ENCODE measurements around the gene ACIN1. TPM values are rescaled to one million over a fixed set of nuclear protein-coding genes. Genes with fewer than 3 reads are reported as not detected.

Gene ACIN1
- total RNA-seq, 1 donor from 2014 or later = 163 TPM

DNA sequence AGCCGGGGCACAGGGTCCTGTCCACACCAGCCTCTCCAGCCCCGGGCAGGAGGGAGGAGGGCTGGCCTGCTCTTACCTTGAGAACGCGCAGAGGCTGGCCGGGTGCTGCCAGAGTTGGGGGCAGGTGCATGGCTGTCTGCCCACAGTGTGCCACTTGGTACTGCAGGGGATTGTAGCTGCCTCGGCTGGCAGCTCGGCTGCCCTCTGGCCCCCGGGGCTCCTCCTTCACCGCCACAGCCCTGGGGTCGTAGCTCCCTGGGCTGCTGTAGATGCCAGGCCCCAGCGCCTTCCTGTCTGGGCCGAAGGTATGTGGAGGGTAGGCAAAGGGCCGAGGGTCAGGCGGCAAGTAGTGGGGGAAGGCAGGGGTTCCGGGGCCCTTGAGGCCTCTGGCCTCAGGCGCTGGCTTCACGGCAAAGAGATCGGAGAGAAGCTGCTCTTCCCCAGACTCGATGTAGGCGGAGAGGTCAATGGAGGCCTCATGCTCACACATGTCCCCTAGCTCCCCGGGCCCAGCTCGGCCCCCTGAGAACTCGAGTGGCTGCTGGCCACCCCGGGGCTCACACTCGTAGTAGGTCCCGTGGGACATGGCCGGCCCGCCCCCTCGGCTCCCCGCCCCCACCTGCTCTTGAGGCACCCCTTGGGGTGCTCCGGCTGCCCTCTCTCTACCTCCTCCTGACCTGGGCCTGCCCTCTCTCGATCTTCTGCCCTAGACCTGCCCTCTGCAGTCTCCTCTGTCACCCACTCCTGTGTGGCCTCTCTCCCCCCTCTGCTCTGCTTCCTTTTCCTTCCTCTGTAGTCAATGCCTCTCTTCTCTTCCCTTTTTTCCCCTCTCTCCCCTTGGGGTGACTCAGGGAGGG, 23.8 kb upstream of the ACIN1 start, which contains the start of gene CEBPE:
Gene CEBPE, minus strand, starts transcription at position 750 of the 857 bp plus-strand sequence. Its CDS starts 164 bp downstream, at position 586.
- Histone ChIP-seq H3K27ac (peak within 1 kb of the TSS; percentile 68), H3K9me3 (no peaks in the 10 kb centered on the region), H3K4me1 (peaks cover 32% of the 10 kb centered on the region), H3K36me3 (no peaks in the 10 kb centered on the region), H3K27me3 (ENCODE audit: low read depth) (no peaks in the 10 kb centered on the region), H3K4me3 (no peak within 1 kb of the TSS)
- no peak for ATAC-seq
- DNase-seq = no peak
- intact Hi-C loops (cut with DNase I) = no loop called here
- TF ChIP-seq, protein P1, sequence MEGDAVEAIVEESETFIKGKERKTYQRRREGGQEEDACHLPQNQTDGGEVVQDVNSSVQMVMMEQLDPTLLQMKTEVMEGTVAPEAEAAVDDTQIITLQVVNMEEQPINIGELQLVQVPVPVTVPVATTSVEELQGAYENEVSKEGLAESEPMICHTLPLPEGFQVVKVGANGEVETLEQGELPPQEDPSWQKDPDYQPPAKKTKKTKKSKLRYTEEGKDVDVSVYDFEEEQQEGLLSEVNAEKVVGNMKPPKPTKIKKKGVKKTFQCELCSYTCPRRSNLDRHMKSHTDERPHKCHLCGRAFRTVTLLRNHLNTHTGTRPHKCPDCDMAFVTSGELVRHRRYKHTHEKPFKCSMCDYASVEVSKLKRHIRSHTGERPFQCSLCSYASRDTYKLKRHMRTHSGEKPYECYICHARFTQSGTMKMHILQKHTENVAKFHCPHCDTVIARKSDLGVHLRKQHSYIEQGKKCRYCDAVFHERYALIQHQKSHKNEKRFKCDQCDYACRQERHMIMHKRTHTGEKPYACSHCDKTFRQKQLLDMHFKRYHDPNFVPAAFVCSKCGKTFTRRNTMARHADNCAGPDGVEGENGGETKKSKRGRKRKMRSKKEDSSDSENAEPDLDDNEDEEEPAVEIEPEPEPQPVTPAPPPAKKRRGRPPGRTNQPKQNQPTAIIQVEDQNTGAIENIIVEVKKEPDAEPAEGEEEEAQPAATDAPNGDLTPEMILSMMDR (IDR thresholded peaks at IDR 0.05) = no peak

DNA sequence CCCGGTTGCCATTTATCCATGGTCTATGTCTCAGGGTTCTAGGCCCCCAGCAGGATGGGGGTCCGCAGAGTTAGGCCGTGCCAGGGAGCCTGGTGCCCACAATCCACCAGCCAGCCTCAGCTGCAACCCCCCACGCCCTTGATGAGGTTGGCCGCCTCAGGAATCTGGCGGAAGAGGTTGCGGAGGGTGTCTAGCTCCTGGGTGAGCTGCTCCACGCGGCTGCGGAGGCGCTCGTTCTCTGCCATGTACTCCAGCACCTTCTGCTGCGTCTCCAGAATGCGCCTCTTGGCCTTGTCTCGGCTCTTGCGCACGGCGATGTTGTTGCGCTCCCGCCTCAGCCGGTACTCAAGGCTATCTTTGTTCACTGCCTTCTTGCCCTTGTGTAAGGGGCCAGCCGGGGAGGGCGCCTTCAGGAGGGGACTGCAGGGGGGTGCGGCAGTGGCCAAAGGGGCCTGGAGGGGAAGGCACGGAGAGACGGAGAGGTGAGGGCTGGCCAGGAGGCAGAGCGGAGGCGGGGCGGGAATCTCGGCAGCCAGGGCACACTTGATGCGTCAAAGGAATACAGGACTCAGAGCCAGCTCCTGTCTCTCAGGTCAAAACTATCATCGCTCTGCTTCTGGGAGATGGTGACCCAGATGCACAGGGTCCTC, 22.6 kb upstream of the ACIN1 start:
- ATAC-seq = no peak

DNA sequence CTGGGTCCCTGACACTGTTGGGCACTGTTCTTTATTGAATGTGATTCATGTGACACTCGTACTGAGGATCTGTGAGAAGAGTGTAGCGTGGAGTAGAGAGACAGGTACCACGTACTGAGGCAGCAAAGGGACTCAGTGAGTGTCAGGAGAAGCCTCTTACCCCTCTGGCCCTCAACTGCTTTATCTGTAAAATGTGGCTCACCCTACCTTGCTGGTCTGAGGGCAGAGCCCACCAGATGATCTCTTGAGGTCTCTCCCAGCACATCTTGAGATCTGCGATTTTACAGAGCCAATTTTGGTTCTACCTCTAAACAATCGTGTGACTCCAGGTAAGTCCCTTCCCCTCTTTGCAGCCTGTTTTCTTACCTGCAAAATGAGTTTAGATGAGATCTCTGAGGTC, 21.0 kb upstream of the ACIN1 start:
- TF ChIP-seq, protein P1 (IDR thresholded peaks at IDR 0.05) = no peak
- Histone ChIP-seq H3K27me3 (ENCODE audit: low read depth) (peaks cover 3% of the 10 kb centered on the region), H3K9me3 (no peaks in the 10 kb centered on the region), H3K36me3 (no peaks in the 10 kb centered on the region), H3K27ac (no peak overlapping the region), H3K4me3 (no peak overlapping the region), H3K4me1 (peaks cover 39% of the 10 kb centered on the region)
- intact Hi-C loops (cut with DNase I) = no loop called here
- DNase-seq (no peak), ATAC-seq (no peak)

More for the DNA sequence above, 22.6 kb upstream of the ACIN1 start:
- H3K36me3 ChIP-seq = no peaks in the 10 kb centered on the region
- H3K27me3 ChIP-seq (ENCODE audit: low read depth) = peaks cover 3% of the 10 kb centered on the region
- DNase-seq = no peak
- TF ChIP-seq, protein P1 (IDR thresholded peaks at IDR 0.05) = no peak
- no peak overlapping the region for H3K4me3 ChIP-seq
- H3K9me3 ChIP-seq = no peaks in the 10 kb centered on the region
- no peak overlapping the region for H3K27ac ChIP-seq
- peaks cover 44% of the 10 kb centered on the region for H3K4me1 ChIP-seq
- intact Hi-C loops (cut with DNase I) = no loop called here

DNA sequence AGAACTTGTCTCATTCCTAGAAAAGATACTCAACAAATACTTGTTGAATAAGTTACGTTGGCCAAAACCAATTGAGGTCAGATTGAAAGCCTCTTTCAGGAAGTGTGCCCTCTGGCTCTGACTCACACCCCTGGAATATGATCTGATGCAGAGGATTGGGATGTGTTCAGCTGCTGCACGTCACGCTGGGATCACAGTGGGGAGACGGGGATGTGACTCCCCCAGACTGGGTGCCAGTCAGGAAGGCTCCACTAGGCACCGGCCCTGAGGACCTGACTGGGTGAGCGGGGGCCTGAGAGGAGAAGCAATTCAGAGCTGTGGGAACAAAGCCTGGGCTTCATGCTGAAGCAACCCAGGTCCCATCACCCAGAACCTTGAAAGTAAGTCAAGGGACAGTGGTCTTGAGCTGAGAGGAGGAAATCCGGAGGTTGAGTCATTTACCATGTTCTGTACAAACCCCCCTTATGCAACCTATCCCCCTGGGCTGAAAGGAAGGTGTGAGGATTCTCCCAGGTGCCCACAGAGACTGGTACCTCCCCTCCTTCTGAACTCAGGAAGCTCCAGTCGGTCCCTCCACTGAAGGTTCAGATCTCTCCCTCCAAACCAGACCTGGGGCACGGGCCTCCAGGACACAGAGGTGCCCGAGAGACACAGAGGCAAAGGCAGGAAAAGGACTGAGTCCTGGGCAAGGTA, 20.2 kb upstream of the ACIN1 start:
- intact Hi-C loops (cut with DNase I) = no loop called here
- Histone ChIP-seq H3K4me1 (peaks cover 38% of the 10 kb centered on the region), H3K36me3 (no peaks in the 10 kb centered on the region), H3K27ac (no peak overlapping the region), H3K4me3 (no peak overlapping the region), H3K27me3 (ENCODE audit: low read depth) (peaks cover 3% of the 10 kb centered on the region), H3K9me3 (no peaks in the 10 kb centered on the region)
- ATAC-seq = peak; percentile 85 to 90
- DNase-seq = peak; percentile 71
- TF ChIP-seq, protein P1 (IDR thresholded peaks at IDR 0.05) = no peak

DNA sequence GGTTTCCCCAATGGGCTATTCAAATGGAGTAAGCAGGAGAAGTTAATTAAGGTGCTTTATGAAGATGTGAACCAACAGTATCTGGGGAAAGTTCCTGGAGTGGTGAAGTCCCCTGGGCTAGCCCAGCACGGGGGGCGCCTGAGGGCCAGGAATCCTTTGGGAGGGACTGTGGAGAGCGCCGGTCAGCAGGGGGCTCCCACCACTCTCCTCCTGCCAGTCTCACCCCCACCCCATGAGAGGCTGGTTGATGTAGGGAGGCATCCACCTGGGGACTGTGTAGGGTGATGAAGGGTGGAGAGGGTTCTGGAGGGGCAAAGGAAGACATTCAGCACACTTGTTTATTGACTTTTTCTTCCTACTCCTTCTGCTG, 19.7 kb upstream of the ACIN1 start:
- no peaks in the 10 kb centered on the region for H3K36me3 ChIP-seq
- H3K4me1 ChIP-seq = peaks cover 35% of the 10 kb centered on the region
- no peak overlapping the region for H3K27ac ChIP-seq
- intact Hi-C loops (cut with DNase I) = no loop called here
- H3K27me3 ChIP-seq (ENCODE audit: low read depth) = peaks cover 3% of the 10 kb centered on the region
- no peaks in the 10 kb centered on the region for H3K9me3 ChIP-seq
- DNase-seq (no peak), ATAC-seq (peak; percentile 50 to 72)
- TF ChIP-seq, protein P1 (IDR thresholded peaks at IDR 0.05) = no peak
- H3K4me3 ChIP-seq = no peak overlapping the region
